Breast epithelium (tissue), 3 donors: ENCODE measurements around the gene RIMBP2.

ENCODE experiments used
- CTCF ChIP-seq, 3 donors: fragments of 450-650 bp; IDR thresholded peaks; one replicate each; pipeline ENCODE4 v1.5.1; 2016 to 2017; ENCODE audit warnings: antibody characterized with exemption in 3 of 3, mild to moderate bottlenecking in 3 of 3, moderate library complexity in 3 of 3
- POLR2A ChIP-seq: fragments of 450-650 bp; IDR thresholded peaks from one replicate; pipeline ENCODE4 v1.6.1; 2016; ENCODE audit warnings: antibody characterized with exemption, mild to moderate bottlenecking, moderate library complexity
- POLR2AphosphoS5 ChIP-seq, 3 donors: sonication (generic); formaldehyde crosslinking; IDR thresholded peaks; one replicate each; pipeline ENCODE4 v1.6.1; 2017; ENCODE audit warnings: antibody characterized with exemption in 3 of 3

DNA sequence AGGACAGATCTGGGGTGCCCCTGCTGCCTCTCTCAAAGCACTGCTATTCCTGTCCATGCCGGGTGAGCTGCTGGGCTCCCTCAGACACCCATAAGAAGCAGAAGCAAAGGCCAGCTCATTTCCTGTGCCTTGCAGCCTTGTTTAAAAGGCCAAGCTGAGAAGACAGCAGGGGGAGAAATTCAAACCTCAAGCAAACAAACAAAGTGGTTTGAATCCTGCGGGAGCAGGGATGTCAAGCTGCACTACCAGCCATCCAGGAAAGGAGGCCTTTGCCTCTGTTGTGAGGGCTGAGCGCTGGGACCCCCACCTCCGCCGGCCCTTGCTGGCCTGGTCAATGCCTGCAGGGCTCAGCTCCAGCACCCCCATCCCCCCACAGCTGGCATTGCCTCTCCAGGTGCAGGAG lies 201.9 kb downstream of the RIMBP2 start:
- TF ChIP-seq CTCF (IDR thresholded peaks at IDR 0.05): no peak
- TF ChIP-seq POLR2A: no peak
- TF ChIP-seq POLR2AphosphoS5 (IDR thresholded peaks at IDR 0.05): no peak
